ENCODE data around the gene NCOA3.
"Not testable (repeated sequence)": the region's sequence is repeated elsewhere in the genome, so short reads cannot be mapped to it uniquely, and the experiment has no call there.

The NCOA3 gene

DNA sequence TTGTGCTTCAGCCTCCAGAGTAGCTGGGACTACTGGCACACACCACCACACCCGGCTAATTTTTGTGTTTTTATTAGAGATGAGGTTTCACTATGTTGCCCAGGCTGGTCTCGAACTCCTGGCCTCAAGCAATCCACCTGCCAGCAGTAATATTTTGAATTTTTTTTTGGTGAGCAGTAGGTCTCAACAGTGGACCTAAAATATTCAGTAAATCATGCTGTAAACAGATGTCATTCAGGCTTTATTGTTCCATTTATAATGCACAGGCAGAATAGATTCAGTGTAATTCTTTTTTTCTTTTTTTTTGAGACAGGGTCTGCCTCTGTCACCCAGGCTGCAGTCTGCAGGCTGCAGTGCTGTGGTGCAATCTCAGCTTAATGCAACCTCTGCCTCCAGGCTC lies 69.7 kb downstream of the NCOA3 start:
- DNase-seq: no peak

GRCh38 chr20:47572105-47572729 lies 70.5 kb downstream of the NCOA3 start:
- no peak for DNase-seq

GRCh38 chr20:47573559-47573958 lies 71.9 kb downstream of the NCOA3 start:
- no peak for DNase-seq

GRCh38 chr20:47574616-47575364 lies 73.1 kb downstream of the NCOA3 start:
- peak; percentile 24 for DNase-seq

GRCh38 chr20:47576516-47577033 lies 74.9 kb downstream of the NCOA3 start:
- DNase-seq: peak; percentile 91

- DNase-seq: no peak
These were observed 75.6 kb downstream of the NCOA3 start for GRCh38 chr20:47577314-47577713.

DNA sequence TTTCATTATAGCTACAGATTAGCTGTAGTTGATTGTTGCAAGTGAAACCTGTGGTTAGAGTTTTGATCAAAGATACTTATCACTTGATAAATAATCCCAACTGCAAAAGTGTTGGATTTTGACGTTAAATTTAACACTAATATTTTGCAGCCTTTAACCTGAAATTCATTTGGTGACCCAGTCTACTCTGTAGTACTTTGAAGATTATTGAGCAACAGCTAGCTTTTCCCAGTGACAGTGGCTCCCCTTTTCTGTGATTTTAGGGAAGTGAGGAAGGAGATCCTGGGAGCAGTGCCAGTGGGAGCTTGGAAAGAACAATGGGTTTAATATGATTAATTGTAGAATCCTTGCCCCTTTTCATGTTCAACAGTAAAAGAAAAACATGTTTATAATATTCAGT lies 76.9 kb downstream of the NCOA3 start:
- no peak for DNase-seq

DNA sequence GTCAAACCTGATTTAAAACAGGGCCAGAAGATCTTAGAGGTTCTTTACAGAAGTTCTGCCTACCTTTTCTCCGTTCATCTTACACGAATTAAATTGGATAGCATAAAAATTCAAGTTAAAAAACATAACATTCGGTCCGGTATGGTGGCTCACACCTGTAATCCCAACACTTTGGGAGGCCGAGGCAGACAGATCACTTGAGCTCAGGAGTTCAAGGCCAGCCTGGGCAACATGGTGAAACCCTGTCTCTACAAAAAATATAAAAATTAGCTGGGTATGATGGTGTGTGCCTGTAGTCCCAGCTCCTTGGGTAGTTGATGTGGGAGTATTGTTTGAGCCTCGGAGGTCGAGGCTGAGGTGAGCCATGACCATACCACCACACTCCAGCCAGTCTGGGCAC lies 79.0 kb downstream of the NCOA3 start:
- DNase-seq: not testable (repeated sequence)

GRCh38 chr20:47581090-47581489 lies 79.4 kb downstream of the NCOA3 start:
- no peak for DNase-seq

GRCh38 chr20:47583551-47583950 lies 81.9 kb downstream of the NCOA3 start:
- no peak for DNase-seq

- DNase-seq: no peak
These were observed 83.5 kb downstream of the NCOA3 start for GRCh38 chr20:47585087-47585747.

- DNase-seq: no peak
These were observed 85.1 kb downstream of the NCOA3 start for GRCh38 chr20:47586649-47587294.

- DNase-seq: no peak
These were observed 86.5 kb downstream of the NCOA3 start for GRCh38 chr20:47588158-47588557.

GRCh38 chr20:47591231-47591630 lies 89.5 kb downstream of the NCOA3 start:
- DNase-seq: no peak

DNA sequence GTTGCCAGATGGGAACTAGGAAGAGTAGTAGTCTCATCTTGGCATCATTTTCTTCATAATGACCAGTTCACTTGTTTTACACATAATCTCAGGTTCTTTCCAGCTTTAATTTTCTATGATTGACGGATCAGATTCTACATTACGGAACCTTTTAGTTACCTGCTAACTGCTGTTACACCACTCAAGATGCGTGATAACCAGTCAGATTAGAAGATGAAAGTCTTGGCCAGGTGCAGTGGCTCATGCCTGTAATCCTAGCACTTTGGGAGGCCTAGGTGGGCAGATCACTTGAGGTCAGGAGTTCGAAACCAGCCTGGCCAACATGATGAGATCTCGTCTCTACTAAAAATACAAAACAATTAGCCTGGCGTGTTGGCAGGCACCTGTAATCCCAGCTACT lies 92.5 kb downstream of the NCOA3 start:
- DNase-seq: no peak

DNA sequence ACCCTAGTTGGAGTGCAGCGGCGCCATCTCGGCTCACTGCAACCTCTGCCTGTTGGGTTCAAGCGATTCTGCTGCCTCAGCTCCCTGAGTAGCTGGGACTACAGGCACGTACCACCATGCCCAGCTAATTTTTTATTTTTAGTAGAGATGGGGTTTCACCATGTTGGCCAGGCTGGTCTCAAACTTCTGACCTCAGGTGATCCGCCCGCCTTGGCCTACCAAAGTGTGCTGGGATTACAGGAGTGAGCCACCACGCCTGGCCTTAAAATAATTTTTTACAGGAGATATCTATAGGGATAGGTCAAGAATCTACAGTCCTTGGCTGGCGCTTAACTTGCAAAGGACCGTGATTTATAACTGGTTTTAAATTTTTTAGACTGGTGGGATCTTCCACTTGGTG lies 93.5 kb downstream of the NCOA3 start:
- DNase-seq: not testable (repeated sequence)

DNA sequence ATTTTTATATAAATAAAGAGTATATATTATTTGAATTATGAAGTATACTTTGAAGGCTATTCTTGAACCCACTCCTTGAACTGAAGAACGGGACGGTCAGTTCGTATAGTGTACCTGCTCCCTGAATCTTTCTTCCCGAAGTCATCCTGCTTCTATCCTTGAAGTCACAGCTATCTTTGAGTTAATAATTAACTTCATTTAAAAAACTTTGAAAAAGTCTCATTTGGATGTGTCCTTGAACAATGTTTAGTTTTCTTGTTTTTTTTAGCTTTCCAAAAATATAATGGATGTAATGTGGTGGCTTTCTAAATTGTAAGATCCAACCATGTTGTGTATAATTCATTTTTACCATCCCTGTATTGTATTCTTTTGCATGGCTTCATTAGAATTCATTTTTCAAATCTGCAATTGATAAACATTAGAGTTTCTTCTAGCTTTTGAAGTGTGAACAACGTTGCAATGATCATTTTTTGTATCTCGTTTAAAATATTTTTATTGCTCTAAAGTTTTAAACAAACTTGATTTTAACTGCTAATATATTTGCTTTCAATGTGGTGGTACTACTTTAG lies 94.4 kb downstream of the NCOA3 start:
- DNase-seq: no peak

GRCh38 chr20:47597090-47597489 lies 95.4 kb downstream of the NCOA3 start:
- DNase-seq: no peak

DNA sequence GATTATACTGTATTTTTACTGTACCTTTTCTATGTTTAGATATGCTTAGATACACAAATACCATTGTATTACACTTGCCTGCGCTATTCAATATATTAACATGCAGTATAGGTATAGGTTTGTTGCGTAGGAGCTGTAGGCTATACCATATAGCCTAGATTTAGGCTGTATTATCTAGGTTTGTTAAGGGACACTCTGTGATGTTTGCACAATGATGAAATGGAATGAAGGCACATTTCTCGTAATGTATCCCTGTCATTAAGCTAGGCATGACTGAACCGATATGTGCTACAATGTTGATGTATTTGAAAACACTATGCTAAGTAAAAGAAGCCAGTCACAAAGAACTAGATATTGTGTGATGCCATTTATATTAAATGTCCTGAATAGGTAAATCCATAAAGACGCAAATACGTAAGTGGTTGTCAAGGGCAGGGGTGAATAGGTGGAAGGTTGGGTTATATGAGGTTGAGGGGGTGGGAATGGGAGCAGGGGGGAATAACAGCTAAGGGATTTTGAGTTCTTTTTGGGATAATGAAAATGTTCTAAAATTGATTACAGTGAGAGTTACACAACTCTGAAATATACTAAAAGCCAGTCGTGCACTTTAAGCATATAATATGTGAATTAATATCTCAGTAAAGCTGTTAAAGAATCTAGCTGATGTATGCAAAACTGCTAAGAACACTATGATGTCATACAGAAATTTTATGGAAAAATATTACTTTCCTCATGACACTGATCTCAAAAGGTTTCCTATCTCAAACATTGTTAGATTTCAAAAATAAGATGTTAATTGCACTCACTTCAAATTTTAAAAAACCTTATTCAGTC lies 97.4 kb downstream of the NCOA3 start:
- no peak for DNase-seq

DNA sequence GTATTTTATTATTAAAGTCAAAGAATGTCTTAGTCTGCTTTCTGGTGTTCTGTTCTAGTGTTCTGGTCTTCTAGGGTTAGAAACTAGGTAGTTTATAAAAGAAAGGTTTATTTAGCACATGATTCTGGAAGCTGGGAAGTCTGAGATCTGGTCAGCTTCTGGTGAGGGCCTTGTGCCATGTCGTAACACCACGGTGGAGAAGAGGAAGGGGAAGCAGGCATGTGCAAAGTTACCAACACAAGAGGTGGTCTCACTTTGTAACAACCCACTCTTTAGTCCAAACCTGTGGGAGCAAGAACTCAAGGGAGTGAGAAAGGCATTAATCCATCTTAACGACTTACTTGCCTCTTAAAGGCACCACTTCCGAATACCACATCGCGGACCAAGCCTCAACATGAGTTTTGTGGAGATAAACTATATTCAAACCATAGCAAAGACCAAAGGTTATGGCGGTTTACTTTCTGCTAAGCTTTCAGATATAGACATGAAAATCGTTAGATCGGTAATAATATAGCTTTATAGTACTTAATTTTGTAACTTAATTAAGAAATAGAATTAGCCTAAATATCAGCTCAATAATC lies 99.4 kb downstream of the NCOA3 start:
- DNase-seq: no peak

- no peak for DNase-seq
These were observed 101.6 kb downstream of the NCOA3 start for GRCh38 chr20:47603260-47603659.

Data from right hindlimb (tissue), 1 donor.